Mesothelial cell of epicardium (in vitro differentiated cells): Measurements from ENCODE around the gene DCXR. TPM values are rescaled to one million over a fixed set of nuclear protein-coding genes. Genes with fewer than 3 reads are reported as not detected.
"Not testable (repeated sequence)": the region's sequence is repeated elsewhere in the genome, so short reads cannot be mapped to it uniquely, and the experiment has no call there.

Experiments
- DNase-seq, 2 experiments: peaks; one replicate each; pipeline ENCODE4 v3.0.0; 2021; ENCODE audit warnings: low spot score in 2 of 2; ENCODE audit not compliant: unreplicated experiment in 2 of 2
- H3K27ac Mint-ChIP-seq: 2 replicates; pipeline ENCODE4 v1.8.0; 2021; ENCODE audit warnings: mixed read lengths
- H3K27me3 Mint-ChIP-seq: 2 replicates; pipeline ENCODE4 v1.8.0; 2021; ENCODE audit warnings: low read depth, mixed read lengths
- H3K36me3 Mint-ChIP-seq: 2 replicates; pipeline ENCODE4 v1.8.0; 2021; ENCODE audit warnings: mixed read lengths
- H3K4me1 Mint-ChIP-seq: 2 replicates; pipeline ENCODE4 v1.8.0; 2021; ENCODE audit warnings: mixed read lengths
- H3K4me3 Mint-ChIP-seq: 2 replicates; pipeline ENCODE4 v1.8.0; 2021; ENCODE audit warnings: mild to moderate bottlenecking, moderate library complexity, mixed read lengths
- H3K9me3 Mint-ChIP-seq: 2 replicates; pipeline ENCODE4 v1.8.0; 2021; ENCODE audit warnings: mixed read lengths
- CTCF ChIP-seq: fragments of 200-600 bp; sonication (generic); IDR thresholded peaks from one replicate; pipeline ENCODE4 v1.5.0; 2021; ENCODE audit warnings: antibody characterized with exemption; ENCODE audit not compliant: unreplicated experiment
- total RNA-seq: library from RNA; stranded (reverse); gene quantifications from 3 replicates; pipeline ENCODE4 v1.2.1, GENCODE V29; 2021

DCXR gene
- total RNA-seq, 1 donor from 2014 or later: 77.6 TPM

GRCh38 chr17:82042649-82043048 lies 5.2 kb upstream of the DCXR start:
- H3K27ac Mint-ChIP-seq: no peak overlapping the region

GRCh38 chr17:82041144-82041814 lies 3.8 kb upstream of the DCXR start:
- peaks cover 14% of the 10 kb centered on the region for H3K4me1 Mint-ChIP-seq
- H3K4me3 Mint-ChIP-seq: no peak overlapping the region
- H3K36me3 Mint-ChIP-seq: no peaks in the 10 kb centered on the region
- H3K9me3 Mint-ChIP-seq: no peaks in the 10 kb centered on the region
- H3K27me3 Mint-ChIP-seq: no peaks in the 10 kb centered on the region
- H3K27ac Mint-ChIP-seq: no peak overlapping the region
- DNase-seq: no peak
- TF ChIP-seq CTCF: no peak

More at GRCh38 chr17:82042649-82043048, 5.2 kb upstream of the DCXR start:
- Mint-ChIP-seq H3K4me1 (peaks cover 11% of the 10 kb centered on the region), H3K36me3 (peaks cover 10% of the 10 kb centered on the region), H3K9me3 (no peaks in the 10 kb centered on the region), H3K27me3 (no peaks in the 10 kb centered on the region), H3K4me3 (no peak overlapping the region)
- TF ChIP-seq CTCF: no peak
- DNase-seq: no peak

- no peaks in the 10 kb centered on the region for H3K27me3 Mint-ChIP-seq
- no peak for TF ChIP-seq CTCF
- H3K27ac Mint-ChIP-seq: no peak overlapping the region
- H3K4me1 Mint-ChIP-seq: peaks cover 19% of the 10 kb centered on the region
- no peak overlapping the region for H3K4me3 Mint-ChIP-seq
- H3K9me3 Mint-ChIP-seq: no peaks in the 10 kb centered on the region
- no peak for DNase-seq
- peaks cover 5% of the 10 kb centered on the region for H3K36me3 Mint-ChIP-seq
Measured at GRCh38 chr17:82039695-82040299, 2.3 kb upstream of the DCXR start.

GRCh38 chr17:82038796-82039409 lies 1.4 kb upstream of the DCXR start:
- not testable (repeated sequence) for H3K9me3 Mint-ChIP-seq, H3K36me3 Mint-ChIP-seq, DNase-seq, H3K27me3 Mint-ChIP-seq, H3K4me3 Mint-ChIP-seq
- peaks cover 19% of the 10 kb centered on the region for H3K4me1 Mint-ChIP-seq
- H3K27ac Mint-ChIP-seq: peak overlapping the region; percentile 54

- Mint-ChIP-seq H3K4me1 (peaks cover 21% of the 10 kb centered on the region), H3K27me3 (no peaks in the 10 kb centered on the region), H3K9me3 (no peaks in the 10 kb centered on the region), H3K27ac (peak overlapping the region; percentile 89), H3K36me3 (peaks cover 5% of the 10 kb centered on the region), H3K4me3 (peak overlapping the region; percentile 74)
- no peak for TF ChIP-seq CTCF
- no peak for DNase-seq
Measured at GRCh38 chr17:82037889-82038195, 345 bp upstream of the DCXR start.

- peaks cover 5% of the 10 kb centered on the region for H3K36me3 Mint-ChIP-seq
- H3K27me3 Mint-ChIP-seq: no peaks in the 10 kb centered on the region
- DNase-seq: no peak
- peak overlapping the region; percentile 70 for H3K4me3 Mint-ChIP-seq
- no peak for TF ChIP-seq CTCF
- no peak overlapping the region for H3K27ac Mint-ChIP-seq
- peaks cover 22% of the 10 kb centered on the region for H3K4me1 Mint-ChIP-seq
- H3K9me3 Mint-ChIP-seq: no peaks in the 10 kb centered on the region
Measured at GRCh38 chr17:82036634-82037091, 834 bp downstream of the DCXR start.
